Measurements from ENCODE around the gene ZNF212.

DNA sequence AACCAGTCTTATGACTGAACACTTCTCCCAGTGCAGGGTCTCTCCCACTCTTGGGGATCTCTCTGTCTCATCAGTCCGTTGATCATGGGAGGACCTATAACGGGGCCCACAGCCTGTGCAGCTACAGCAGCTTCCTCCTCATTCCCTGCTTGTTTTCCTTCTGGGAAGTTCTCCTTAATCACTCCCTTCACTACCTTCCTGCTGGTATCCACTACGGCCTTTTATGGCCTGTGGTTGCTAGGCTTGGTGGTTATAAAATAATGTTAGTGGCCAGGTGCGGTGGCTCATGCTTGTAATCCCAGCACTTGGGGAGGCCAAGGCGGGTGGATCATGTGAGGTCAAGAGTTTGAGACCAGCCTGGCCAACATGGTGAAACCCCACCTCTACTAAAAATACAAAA is 47.6 kb upstream of the ZNF212 start:
- TF ChIP-seq, protein P1, sequence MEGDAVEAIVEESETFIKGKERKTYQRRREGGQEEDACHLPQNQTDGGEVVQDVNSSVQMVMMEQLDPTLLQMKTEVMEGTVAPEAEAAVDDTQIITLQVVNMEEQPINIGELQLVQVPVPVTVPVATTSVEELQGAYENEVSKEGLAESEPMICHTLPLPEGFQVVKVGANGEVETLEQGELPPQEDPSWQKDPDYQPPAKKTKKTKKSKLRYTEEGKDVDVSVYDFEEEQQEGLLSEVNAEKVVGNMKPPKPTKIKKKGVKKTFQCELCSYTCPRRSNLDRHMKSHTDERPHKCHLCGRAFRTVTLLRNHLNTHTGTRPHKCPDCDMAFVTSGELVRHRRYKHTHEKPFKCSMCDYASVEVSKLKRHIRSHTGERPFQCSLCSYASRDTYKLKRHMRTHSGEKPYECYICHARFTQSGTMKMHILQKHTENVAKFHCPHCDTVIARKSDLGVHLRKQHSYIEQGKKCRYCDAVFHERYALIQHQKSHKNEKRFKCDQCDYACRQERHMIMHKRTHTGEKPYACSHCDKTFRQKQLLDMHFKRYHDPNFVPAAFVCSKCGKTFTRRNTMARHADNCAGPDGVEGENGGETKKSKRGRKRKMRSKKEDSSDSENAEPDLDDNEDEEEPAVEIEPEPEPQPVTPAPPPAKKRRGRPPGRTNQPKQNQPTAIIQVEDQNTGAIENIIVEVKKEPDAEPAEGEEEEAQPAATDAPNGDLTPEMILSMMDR (IDR thresholded peaks at IDR 0.05; ENCODE audit: poor library complexity, severe bottlenecking), result no peak
- TF ChIP-seq EZH2 (IDR thresholded peaks at IDR 0.05; ENCODE audit: borderline replicate concordance, insufficient read depth, low read length, poor library complexity, severe bottlenecking) (no peak), RAD21 (conservative IDR thresholded peaks at IDR 0.05) (no peak), TAF1 (IDR thresholded peaks at IDR 0.05; ENCODE audit: low read depth) (no peak), EP300 (conservative IDR thresholded peaks at IDR 0.05; ENCODE audit: poor library complexity, severe bottlenecking) (no peak), POLR2AphosphoS5 (IDR thresholded peaks at IDR 0.05) (no peak), MXI1 (conservative IDR thresholded peaks at IDR 0.05; ENCODE audit: poor library complexity, severe bottlenecking) (no peak)
- TF ChIP-seq, protein P2, sequence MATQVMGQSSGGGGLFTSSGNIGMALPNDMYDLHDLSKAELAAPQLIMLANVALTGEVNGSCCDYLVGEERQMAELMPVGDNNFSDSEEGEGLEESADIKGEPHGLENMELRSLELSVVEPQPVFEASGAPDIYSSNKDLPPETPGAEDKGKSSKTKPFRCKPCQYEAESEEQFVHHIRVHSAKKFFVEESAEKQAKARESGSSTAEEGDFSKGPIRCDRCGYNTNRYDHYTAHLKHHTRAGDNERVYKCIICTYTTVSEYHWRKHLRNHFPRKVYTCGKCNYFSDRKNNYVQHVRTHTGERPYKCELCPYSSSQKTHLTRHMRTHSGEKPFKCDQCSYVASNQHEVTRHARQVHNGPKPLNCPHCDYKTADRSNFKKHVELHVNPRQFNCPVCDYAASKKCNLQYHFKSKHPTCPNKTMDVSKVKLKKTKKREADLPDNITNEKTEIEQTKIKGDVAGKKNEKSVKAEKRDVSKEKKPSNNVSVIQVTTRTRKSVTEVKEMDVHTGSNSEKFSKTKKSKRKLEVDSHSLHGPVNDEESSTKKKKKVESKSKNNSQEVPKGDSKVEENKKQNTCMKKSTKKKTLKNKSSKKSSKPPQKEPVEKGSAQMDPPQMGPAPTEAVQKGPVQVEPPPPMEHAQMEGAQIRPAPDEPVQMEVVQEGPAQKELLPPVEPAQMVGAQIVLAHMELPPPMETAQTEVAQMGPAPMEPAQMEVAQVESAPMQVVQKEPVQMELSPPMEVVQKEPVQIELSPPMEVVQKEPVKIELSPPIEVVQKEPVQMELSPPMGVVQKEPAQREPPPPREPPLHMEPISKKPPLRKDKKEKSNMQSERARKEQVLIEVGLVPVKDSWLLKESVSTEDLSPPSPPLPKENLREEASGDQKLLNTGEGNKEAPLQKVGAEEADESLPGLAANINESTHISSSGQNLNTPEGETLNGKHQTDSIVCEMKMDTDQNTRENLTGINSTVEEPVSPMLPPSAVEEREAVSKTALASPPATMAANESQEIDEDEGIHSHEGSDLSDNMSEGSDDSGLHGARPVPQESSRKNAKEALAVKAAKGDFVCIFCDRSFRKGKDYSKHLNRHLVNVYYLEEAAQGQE (IDR thresholded peaks at IDR 0.05; ENCODE audit: borderline replicate concordance), result no peak

Data from neural cell (in vitro differentiated cells).